ENCODE measurements around the gene KANSL1.

KANSL1 gene

GRCh38 chr17:46139432-46140210 is 53.6 kb downstream of the KANSL1 start:
- no peak overlapping the region for H3K4me3 ChIP-seq
- H3K27ac ChIP-seq = no peak overlapping the region
- H3K27me3 ChIP-seq = no peaks in the 10 kb centered on the region
- intact Hi-C loops (cut with DNase I; ENCODE audit: low total_unique reads) = no loop called here
- H3K4me1 ChIP-seq = peaks cover 0 to 99% (median 42%) of the 10 kb centered on the region in 4 donors
- no peaks in the 10 kb centered on the region for H3K9me3 ChIP-seq
- TF ChIP-seq, protein P1, sequence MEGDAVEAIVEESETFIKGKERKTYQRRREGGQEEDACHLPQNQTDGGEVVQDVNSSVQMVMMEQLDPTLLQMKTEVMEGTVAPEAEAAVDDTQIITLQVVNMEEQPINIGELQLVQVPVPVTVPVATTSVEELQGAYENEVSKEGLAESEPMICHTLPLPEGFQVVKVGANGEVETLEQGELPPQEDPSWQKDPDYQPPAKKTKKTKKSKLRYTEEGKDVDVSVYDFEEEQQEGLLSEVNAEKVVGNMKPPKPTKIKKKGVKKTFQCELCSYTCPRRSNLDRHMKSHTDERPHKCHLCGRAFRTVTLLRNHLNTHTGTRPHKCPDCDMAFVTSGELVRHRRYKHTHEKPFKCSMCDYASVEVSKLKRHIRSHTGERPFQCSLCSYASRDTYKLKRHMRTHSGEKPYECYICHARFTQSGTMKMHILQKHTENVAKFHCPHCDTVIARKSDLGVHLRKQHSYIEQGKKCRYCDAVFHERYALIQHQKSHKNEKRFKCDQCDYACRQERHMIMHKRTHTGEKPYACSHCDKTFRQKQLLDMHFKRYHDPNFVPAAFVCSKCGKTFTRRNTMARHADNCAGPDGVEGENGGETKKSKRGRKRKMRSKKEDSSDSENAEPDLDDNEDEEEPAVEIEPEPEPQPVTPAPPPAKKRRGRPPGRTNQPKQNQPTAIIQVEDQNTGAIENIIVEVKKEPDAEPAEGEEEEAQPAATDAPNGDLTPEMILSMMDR (IDR thresholded peaks at IDR 0.05) = no peak
- no peak for DNase-seq
- H3K36me3 ChIP-seq = no peaks in the 10 kb centered on the region

DNA sequence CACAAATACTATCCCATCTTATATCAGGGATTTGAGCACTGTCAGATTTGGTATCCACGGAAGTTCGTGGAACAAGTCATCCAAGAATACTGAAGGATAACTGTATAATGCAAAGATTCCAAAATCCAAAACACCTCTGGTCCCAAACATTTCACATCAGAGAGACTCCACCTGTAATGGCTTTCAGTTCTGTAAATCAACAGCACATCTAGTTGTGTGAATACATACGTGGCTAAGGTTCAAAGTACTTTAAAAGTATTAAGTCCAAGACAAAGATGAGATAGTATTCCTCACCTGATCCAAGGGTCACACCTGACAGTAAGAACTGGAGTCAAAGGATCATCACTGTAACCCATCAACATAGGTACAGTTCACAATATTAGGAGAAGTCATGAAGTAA is 54.8 kb downstream of the KANSL1 start:
- intact Hi-C loops (cut with DNase I; ENCODE audit: low total_unique reads) = no loop called here
- Histone ChIP-seq H3K36me3 (no peaks in the 10 kb centered on the region), H3K27me3 (no peaks in the 10 kb centered on the region), H3K9me3 (no peaks in the 10 kb centered on the region), H3K4me1 (peaks cover 0 to 90% (median 36%) of the 10 kb centered on the region in 4 donors), H3K4me3 (no peak overlapping the region), H3K27ac (no peak overlapping the region)
- TF ChIP-seq, protein P1 (IDR thresholded peaks at IDR 0.05) = no peak
- no peak for DNase-seq

DNA sequence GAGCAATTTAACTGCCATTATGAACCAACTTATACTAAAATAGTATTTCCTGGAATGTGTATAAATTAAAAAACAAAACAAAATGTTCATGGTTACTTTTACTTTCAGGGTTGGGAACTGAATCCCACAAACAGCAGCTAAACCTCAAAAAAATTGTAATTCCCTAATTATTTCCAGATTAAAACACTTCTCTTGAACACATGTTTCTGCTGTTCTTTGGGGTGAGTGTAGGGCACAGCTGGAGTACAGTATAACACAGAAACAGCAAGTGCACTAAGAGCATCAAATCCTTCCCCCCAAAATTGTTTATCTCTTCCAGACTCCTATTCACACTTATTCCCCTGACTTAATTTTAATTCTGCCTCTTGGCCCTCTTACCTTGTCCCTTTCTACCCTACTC is 56.4 kb downstream of the KANSL1 start:
- no peaks in the 10 kb centered on the region for H3K9me3 ChIP-seq
- intact Hi-C loops (cut with DNase I; ENCODE audit: low total_unique reads) = no loop called here
- H3K36me3 ChIP-seq = no peaks in the 10 kb centered on the region
- TF ChIP-seq, protein P1 (IDR thresholded peaks at IDR 0.05) = no peak
- H3K4me3 ChIP-seq = no peak overlapping the region
- no peaks in the 10 kb centered on the region for H3K27me3 ChIP-seq
- H3K27ac ChIP-seq = no peak overlapping the region
- peaks cover 0 to 86% (median 37%) of the 10 kb centered on the region in 4 donors for H3K4me1 ChIP-seq
- DNase-seq = no peak

DNA sequence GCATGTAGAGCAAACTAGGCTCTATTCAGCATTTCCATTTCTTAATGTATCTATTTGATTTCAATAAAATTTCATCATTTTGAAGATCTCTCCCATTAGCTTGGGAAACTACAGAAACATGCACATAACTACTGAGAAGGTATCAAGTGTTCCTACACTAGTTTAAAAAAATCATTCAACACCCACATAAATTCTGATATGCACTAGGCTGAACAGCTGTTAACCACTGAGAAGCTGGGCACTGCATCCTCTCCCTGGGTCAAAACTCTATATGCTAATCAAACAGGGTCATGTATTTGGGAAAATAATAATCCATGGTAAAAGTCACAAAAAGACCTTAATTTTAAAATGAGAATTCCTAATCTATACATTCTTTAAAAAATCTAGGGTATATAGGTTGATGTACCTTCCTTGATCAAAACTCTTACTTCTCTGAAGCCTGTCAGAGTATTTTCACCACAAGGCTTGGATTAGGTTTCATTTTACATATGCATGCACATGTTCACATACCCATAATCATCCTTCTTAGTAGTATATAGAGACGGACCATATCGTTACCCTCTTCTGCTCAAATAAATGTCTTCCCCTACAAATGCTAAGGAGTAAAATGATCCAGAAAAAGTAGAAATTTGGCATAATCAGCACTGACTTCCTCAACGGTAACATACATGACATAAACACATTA is 57.2 kb downstream of the KANSL1 start:
- no peaks in the 10 kb centered on the region for H3K9me3 ChIP-seq
- no peak overlapping the region for H3K4me3 ChIP-seq
- DNase-seq = no peak
- no peak overlapping the region for H3K27ac ChIP-seq
- intact Hi-C loops (cut with DNase I; ENCODE audit: low total_unique reads) = no loop called here
- TF ChIP-seq, protein P1 (IDR thresholded peaks at IDR 0.05) = no peak
- H3K4me1 ChIP-seq = peaks cover 0 to 86% (median 32%) of the 10 kb centered on the region in 4 donors
- no peaks in the 10 kb centered on the region for H3K36me3 ChIP-seq
- H3K27me3 ChIP-seq = no peaks in the 10 kb centered on the region

DNA sequence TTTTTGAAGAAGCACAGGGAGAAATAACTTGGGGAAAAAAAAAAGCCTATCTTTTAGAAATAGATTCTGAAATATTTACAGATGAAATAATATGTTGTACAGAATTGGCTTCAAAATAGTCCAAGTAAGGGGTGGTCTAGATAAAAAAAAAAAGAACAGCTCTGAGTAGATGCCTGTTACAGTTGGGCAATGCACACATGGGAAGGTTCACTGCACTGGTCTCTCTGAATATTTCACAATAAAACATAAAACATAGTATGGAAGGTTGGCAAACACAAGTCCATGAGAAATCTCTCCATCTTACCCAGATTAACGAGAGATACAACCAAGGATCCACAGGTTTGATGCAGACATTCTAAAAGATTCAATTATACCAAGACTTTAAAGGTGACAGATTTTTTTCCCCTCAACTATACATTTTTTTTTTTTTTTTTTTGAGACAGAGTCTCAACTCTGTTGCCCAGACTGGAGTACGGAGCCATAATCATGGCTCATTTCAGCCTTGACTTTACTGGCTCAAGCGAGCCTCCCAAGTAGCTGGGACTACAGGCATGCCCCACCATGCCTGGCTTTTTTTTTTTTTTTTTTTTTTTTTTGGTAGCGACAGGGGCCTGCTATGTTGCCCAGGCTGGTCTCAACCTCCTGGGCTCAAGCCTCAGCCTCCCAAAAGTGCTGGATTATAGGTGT is 58.0 kb downstream of the KANSL1 start:
- H3K4me3 ChIP-seq = no peak overlapping the region
- intact Hi-C loops (cut with DNase I; ENCODE audit: low total_unique reads) = no loop called here
- DNase-seq = no peak
- H3K4me1 ChIP-seq = peaks cover 0 to 86% (median 37%) of the 10 kb centered on the region in 4 donors
- no peaks in the 10 kb centered on the region for H3K36me3 ChIP-seq
- no peak overlapping the region for H3K27ac ChIP-seq
- H3K9me3 ChIP-seq = no peaks in the 10 kb centered on the region
- no peaks in the 10 kb centered on the region for H3K27me3 ChIP-seq
- TF ChIP-seq, protein P1 (IDR thresholded peaks at IDR 0.05) = no peak

All from tibial artery (tissue), 4 donors.